ENCODE measurements around the gene PLXNA4.

DNA sequence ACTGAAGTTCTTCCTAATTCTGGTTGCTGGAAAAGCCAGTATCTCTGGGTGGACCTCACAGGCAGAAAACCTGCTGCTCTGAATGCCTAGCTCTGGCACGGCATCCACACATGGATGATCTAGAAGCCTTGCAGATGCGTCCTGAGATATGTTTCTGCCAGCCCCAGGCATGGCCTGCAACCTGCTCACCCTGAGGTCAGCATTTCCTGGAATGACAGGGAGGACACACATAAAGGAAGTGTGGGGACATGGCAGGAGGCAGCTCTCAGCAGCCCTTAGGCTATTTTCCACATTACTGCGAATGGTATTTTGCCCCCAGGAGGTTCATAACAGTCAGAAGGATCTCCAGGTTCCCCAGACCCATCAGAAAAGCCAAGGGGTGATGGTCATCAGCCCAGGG lies 23.2 kb downstream of the PLXNA4 start:
- TF ChIP-seq POLR2AphosphoS5 (IDR thresholded peaks at IDR 0.05; ENCODE audit: low read depth, low read length): no peak
- no peak for TF ChIP-seq POLR2A (IDR thresholded peaks at IDR 0.05; ENCODE audit: low read depth, low read length)

Data from GM12892 (cell line).